Large intestine (tissue), 3 donors: ENCODE measurements around the gene LANCL3. TPM values are rescaled to one million over a fixed set of nuclear protein-coding genes. Genes with fewer than 3 reads are reported as not detected.
"Not testable (repeated sequence)": the region's sequence is repeated elsewhere in the genome, so short reads cannot be mapped to it uniquely, and the experiment has no call there.

Source experiments
- DNase-seq, 2 donors: peaks; one replicate each; pipeline versions ENCODE4 v3.0.0 to v3.0.0-alpha.2; 2013
- H3K27ac ChIP-seq: one replicate; pipeline ENCODE4 v1.5.1; 2013; ENCODE audit warnings: low read length
- H3K27me3 ChIP-seq: 2 replicates; pipeline ENCODE4 v1.6.1; 2013; ENCODE audit warnings: low read length; ENCODE audit not compliant: control insufficient read depth, insufficient read depth
- H3K36me3 ChIP-seq: 2 replicates; pipeline ENCODE4 v1.6.1; 2013; ENCODE audit warnings: low read length; ENCODE audit not compliant: control insufficient read depth, insufficient read depth
- H3K4me1 ChIP-seq: one replicate; pipeline ENCODE4 v1.6.1; 2013; ENCODE audit warnings: low read length; ENCODE audit not compliant: control insufficient read depth, insufficient read depth
- H3K4me3 ChIP-seq: one replicate; pipeline ENCODE4 v1.5.1; 2013; ENCODE audit warnings: low read length
- H3K9me3 ChIP-seq: one replicate; pipeline ENCODE4 v1.6.1; 2013; ENCODE audit warnings: mild to moderate bottlenecking, low read depth, low read length, moderate library complexity; ENCODE audit not compliant: control insufficient read depth
- WGBS: methylation state at CpG from one replicate; pipeline ENCODE4 v1.1.5; 2013; ENCODE audit warnings: low lambda C conversion rate; ENCODE audit not compliant: insufficient coverage; 5-methylcytosine and 5-hydroxymethylcytosine counted together
- polyA plus RNA-seq: library from polyadenylated mRNA; unstranded; fragments of 120-200 nt; gene quantifications from one replicate; pipeline ENCODE4 v1.2.1, GENCODE V29; 2013

The LANCL3 gene
- polyA plus RNA-seq, 1 donor: 0.33 TPM

DNA sequence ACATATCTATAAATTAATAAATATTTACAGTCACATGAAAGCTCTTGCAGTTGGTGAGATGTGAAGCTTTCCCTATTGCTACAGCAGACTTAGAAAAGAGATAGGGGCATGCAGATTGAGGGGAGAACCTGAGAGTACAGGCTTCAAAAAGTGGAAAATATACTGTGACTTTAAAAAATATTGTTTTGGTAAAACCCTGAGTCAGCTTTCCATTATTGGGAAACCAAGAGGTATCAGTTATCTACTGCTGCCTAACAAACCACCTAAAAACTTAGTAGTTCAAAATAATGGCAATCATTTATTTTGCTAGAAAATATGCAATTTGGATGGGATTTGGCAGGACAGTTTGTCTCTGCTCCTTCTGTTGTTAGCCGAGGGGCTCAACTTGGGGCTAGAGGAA lies 38.3 kb downstream of the LANCL3 start:
- H3K4me1 ChIP-seq: no peaks in the 10 kb centered on the region
- H3K27me3 ChIP-seq: no peaks in the 10 kb centered on the region
- no peak overlapping the region for H3K27ac ChIP-seq
- H3K4me3 ChIP-seq: no peak overlapping the region
- WGBS: no CpG with 5 or more reads among the region's 1 CpG
- H3K36me3 ChIP-seq: no peaks in the 10 kb centered on the region
- H3K9me3 ChIP-seq: no peaks in the 10 kb centered on the region
- DNase-seq: no peak

DNA sequence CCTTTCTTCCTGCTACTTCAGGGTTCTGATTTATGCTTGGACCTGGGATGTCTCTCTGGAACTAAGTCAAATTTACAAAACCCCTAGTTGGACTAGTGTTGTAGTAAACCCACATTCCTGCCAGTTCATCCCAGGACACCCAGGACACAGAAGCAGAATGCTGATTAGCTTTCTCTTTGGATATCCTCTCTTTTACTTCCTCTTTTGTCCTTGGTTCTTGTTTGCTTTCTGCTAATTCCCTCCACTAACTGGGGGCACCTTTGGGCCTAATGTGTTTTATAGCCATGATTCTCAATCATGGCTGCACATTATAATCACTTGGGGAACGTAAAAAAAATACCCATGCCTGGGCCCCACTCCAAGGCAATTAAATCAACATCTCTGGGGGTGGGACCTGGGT lies 42.5 kb downstream of the LANCL3 start:
- Histone ChIP-seq H3K4me1 (no peaks in the 10 kb centered on the region), H3K36me3 (no peaks in the 10 kb centered on the region), H3K27me3 (no peaks in the 10 kb centered on the region), H3K9me3 (no peaks in the 10 kb centered on the region), H3K4me3 (no peak overlapping the region), H3K27ac (no peak overlapping the region)
- no peak for DNase-seq
- no CpG with 5 or more reads among the region's 1 CpG for WGBS

DNA sequence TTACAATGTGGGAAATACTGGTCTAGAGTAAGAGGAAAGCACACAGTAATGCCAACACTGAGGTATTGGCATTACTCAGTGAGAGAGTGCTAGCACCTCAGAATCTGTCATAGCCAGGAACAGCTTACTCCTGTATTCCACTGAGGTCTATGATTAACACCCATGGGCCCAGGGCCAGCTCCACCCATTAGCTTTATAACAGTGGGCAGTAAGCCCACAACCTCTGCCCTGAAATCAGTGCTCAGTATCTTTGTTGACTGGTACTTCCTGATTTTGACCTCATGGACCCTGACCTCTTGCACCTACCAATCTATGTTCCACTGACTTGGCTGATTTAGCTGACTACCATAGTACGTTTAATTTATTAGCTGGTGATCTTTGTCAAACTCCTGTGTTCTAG lies 56.1 kb downstream of the LANCL3 start:
- peak overlapping the region; percentile 17 for H3K27ac ChIP-seq
- H3K4me3 ChIP-seq: no peak overlapping the region
- H3K9me3 ChIP-seq: no peaks in the 10 kb centered on the region
- no peaks in the 10 kb centered on the region for H3K27me3 ChIP-seq
- WGBS: no CpG with 5 or more reads among the region's 1 CpG
- no peaks in the 10 kb centered on the region for H3K36me3 ChIP-seq
- H3K4me1 ChIP-seq: no peaks in the 10 kb centered on the region
- peak; percentile 33 to 70 for DNase-seq

DNA sequence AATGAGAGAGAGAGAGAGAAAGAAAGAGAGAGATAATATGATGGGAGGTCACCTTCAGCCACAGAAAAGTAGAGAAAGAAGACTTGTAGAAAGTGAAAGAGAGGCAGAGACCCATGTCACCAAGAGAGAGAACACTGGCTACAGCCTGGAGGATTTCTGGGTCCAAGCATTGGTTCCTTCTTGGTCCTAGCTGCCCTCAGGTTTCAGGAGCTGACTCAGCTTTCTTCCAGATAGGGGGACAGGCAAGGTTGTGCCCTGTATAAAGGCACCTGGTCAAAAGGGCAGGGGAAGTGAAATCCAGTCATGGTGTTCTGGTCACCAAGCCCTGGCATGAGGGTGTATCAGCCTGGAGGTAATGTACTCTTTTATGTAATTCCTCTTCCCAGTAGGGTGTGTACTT lies 66.6 kb downstream of the LANCL3 start:
- no peaks in the 10 kb centered on the region for H3K36me3 ChIP-seq
- H3K27me3 ChIP-seq: no peaks in the 10 kb centered on the region
- no peak overlapping the region for H3K4me3 ChIP-seq
- no peaks in the 10 kb centered on the region for H3K9me3 ChIP-seq
- H3K4me1 ChIP-seq: no peaks in the 10 kb centered on the region
- H3K27ac ChIP-seq: no peak overlapping the region
- no peak for DNase-seq

DNA sequence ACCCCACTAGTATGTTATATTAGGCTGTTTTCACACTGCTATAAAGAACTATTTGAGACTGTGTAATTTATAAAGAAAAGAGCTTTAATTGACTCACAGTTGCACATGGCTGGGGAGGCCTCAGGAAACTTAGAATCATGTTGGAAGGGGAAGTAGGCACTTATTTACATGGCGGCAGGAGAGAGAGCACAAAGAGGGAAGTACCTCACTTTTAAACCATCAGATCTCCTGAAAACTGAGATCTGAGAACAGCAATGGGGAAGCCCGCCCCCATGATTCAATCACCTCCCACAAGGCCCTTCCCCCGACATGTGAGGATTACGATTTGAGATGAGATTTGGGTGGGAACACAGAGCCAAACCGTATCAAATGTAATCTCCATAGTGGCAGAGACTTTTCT lies 68.7 kb downstream of the LANCL3 start:
- WGBS: no CpG with 5 or more reads among the region's 5 CpGs
- Histone ChIP-seq H3K36me3 (no peaks in the 10 kb centered on the region), H3K27me3 (no peaks in the 10 kb centered on the region), H3K4me1 (peaks cover 6% of the 10 kb centered on the region), H3K27ac (no peak overlapping the region), H3K4me3 (no peak overlapping the region), H3K9me3 (no peaks in the 10 kb centered on the region)
- DNase-seq: no peak

DNA sequence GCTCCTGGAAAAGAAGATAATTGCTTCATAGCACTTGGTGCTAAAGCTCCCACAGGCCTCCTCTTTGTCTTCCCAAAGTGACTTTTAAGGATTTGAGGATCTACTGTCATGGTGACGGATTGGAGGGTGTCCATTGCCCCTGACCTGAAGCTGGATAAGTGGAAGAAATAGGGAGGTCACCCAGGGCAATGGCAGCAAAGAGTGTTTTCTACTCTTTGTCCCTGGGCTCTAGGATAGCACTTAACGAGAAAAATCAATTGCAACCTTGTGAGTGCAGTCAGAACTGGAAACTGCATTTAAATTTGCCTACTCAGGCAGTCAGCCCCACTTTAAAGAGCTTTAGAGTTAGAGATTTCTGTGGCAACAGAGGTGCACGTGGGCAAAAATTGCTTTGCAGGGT lies 70.4 kb downstream of the LANCL3 start:
- no peaks in the 10 kb centered on the region for H3K27me3 ChIP-seq
- DNase-seq: no peak

DNA sequence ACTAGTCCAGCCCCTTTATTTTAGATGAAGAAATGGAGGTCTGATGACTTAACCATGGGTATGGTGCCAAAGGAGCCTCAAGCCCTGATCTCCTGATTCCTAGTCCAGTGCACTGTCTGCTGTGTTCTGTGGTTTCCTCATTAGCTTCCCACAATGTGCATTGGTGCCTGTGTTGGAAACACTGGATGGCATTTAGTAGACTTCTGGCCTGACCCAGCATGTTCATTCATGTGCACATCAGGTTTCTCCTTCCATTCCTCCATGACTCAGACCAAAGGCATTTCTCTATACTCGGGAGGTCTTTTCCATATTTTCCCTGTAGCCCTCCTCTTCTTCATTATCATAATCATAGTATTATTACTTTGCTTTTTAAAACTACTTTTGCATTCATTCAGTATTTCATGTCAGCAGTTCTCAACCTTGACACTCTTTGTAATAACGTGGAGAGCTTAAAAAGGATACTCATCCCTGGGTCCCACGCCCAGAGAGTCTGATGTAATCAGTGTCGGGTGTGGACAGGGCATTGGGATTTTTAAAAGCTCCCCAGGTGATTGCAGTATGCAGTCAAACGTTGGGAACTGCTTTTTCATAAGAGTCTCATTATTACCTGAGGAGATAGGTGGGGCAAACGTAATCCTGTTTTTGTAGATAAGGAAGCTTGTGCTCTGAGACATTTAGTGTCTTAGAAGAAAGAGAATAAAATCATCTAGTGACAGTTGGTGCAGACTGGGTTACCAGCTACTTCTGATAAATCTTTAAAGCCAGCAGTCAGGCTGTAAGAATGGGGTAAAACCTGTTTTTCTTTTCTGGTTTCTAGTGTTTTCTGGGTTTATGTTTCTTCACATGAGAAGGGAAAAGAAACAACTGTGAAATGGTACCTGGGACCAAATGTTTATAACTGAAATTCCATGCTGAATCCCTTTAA lies 73.2 kb downstream of the LANCL3 start:
- Histone ChIP-seq H3K4me3 (no peak overlapping the region), H3K27ac (peak overlapping the region; percentile 0), H3K9me3 (no peaks in the 10 kb centered on the region), H3K27me3 (no peaks in the 10 kb centered on the region), H3K36me3 (no peaks in the 10 kb centered on the region), H3K4me1 (peaks cover 6% of the 10 kb centered on the region)
- WGBS: no CpG with 5 or more reads among the region's 6 CpGs
- DNase-seq: peak in 1 of 2 donors; percentile 32

More for the DNA sequence above, 70.4 kb downstream of the LANCL3 start:
- Histone ChIP-seq H3K4me3 (no peak overlapping the region), H3K27ac (no peak overlapping the region), H3K9me3 (no peaks in the 10 kb centered on the region), H3K4me1 (peaks cover 6% of the 10 kb centered on the region), H3K36me3 (no peaks in the 10 kb centered on the region)
- WGBS: no CpG with 5 or more reads among the region's 3 CpGs

DNA sequence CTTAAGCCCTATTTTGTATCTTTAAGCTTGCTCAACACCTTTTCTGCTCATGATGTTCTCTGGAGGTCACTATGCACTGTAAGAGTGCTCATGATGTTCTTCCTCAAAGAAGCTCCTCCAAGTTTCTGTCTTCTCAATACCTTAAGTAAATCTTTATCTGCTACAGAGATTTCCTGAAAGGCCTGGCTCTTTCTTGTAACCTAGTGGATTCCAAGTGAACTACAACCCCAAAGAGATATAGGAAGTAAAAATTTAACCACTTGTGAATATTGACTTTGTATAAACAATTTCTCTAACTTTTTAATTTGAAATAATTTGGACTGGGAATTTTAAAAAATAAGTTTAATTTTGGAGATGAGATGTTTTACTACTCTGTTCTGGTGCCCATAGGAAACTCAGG lies 74.8 kb downstream of the LANCL3 start:
- Histone ChIP-seq H3K9me3 (no peaks in the 10 kb centered on the region), H3K4me1 (peaks cover 6% of the 10 kb centered on the region), H3K27ac (no peak overlapping the region), H3K36me3 (no peaks in the 10 kb centered on the region), H3K4me3 (no peak overlapping the region), H3K27me3 (no peaks in the 10 kb centered on the region)
- no peak for DNase-seq

DNA sequence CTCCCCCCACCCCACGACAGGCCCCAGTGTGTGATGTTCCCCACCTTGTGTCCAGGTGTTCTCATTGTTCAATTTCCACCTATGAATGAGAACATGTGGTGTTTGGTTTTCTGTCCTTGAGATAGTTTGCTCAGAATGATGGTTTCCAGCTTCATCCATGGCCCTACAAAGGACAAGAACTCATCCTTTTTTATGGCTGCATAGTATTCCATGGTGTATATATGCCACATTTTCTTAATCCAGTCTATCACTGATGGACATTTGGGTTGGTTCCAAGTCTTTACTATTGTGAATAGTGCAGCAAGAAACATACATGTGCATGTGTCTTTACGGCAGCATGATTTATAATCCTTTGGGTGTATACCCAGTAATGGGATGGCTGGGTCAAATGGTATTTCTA lies 79.4 kb downstream of the LANCL3 start:
- no CpG with 5 or more reads among the region's 2 CpGs for WGBS
- not testable (repeated sequence) for H3K27me3 ChIP-seq, H3K27ac ChIP-seq, H3K4me1 ChIP-seq, H3K36me3 ChIP-seq, H3K4me3 ChIP-seq, DNase-seq, H3K9me3 ChIP-seq

DNA sequence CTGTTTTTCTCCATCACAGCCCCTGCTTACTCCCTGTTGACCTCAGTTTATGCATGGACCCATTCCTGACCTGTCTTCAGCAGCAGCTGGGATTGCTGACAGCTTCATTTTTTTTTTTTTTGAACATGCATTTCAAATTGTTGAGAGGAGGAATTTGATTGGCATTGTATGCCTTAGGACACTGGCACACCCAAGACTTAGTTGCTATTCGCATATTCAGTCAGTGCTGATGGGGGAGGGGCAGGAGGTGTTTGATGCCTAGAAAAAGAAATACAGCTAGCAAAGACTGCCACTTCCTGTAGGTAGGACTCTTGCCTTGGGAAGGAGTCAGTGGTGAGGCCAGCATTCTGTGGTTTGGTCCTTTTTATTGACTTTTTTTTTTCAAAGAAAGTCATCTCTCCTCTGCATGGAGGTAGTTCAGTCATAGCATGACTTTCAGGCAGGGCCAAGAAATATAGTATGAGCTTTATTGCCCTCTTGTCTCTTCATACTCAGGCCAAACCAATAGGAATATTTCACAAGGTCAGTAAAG lies 80.5 kb downstream of the LANCL3 start:
- no peaks in the 10 kb centered on the region for H3K9me3 ChIP-seq
- H3K27ac ChIP-seq: no peak overlapping the region
- H3K4me3 ChIP-seq: no peak overlapping the region
- no peaks in the 10 kb centered on the region for H3K36me3 ChIP-seq
- no peaks in the 10 kb centered on the region for H3K4me1 ChIP-seq
- H3K27me3 ChIP-seq: no peaks in the 10 kb centered on the region
- WGBS: no CpG with 5 or more reads among the region's 1 CpG
- DNase-seq: no peak
